HL-60/S4 treated with phorbol 12-myristate 13-acetate at 8.2 ng/mL for 4 days and 3 days (cell line): ENCODE results near the gene RAB8B.

Experiments
- in situ Hi-C: fragments of 300-500 bp; cut with MboI; formaldehyde crosslinking; loops from 2 replicates; pipeline ENCODE4 v1.15.0; 2022; ENCODE audit warnings: low sequenced_read_pairs

Gene RAB8B

DNA sequence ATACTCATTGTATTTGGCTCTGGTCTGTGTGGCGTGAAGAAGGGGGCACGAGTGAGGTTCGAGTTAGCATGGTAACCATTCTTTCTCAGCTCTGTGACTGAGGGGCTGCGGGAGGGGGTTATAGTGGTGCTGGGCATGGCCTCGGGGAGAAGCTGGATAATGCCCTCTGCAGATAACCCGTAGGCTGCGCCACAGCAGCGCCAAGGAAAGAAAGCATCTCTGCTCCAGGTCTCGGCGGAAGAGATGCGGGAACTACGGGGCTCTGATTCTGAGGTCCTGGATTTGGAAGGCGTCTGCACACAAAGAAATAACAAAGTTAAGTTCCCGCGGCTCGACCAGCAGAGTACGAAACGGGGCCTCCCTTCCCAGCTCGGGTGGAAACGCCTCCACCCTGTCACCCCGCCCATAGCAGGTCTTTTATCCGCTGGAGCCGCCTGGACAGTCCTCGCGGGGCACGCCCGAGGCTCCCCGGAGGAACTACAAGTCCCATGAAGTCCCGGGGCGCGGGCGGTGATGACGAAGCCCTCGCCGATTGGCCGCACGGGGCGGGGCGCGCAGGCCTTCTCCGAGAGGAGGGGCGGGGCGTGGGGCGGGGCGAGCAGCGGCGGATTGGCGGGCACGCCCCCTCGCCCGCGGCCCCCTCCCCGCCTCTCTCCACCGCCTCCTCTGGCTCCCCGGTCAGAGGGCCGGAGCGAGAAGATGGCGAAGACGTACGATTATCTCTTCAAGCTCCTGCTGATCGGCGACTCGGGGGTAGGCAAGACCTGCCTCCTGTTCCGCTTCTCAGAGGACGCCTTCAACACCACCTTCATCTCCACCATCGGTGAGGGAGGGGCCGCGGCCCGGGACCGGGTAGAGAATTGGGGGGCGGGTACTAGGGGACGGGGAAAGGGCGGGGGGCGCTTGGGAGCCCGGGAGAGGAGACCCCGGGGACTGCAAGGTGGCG lies at the start of gene RAB8B:
Gene RAB8B, plus strand, starts transcription at position 681 of the 946 bp plus-strand sequence. Its CDS starts 19 bp downstream, at position 700.
- in situ Hi-C loops: no loop called here

DNA sequence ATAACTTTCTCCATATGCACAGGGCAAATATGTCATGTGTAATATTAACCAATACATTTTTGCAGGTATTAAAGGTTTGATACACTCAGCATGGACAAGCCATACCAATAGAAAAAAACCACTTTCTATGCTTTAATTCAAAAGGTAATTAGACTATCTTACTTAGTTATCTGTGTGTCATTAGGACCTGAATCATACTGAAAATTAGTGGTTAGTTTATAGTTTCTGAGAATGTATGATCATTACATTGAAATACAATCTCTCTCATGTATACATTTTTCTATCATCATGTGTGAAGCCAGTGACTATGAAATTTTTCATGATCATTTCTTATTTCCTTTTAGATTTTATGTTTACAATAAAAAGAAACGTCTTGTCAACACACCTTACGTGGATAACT lies 48.5 kb upstream of the RAB8B start:
- in situ Hi-C loops: no loop called here

DNA sequence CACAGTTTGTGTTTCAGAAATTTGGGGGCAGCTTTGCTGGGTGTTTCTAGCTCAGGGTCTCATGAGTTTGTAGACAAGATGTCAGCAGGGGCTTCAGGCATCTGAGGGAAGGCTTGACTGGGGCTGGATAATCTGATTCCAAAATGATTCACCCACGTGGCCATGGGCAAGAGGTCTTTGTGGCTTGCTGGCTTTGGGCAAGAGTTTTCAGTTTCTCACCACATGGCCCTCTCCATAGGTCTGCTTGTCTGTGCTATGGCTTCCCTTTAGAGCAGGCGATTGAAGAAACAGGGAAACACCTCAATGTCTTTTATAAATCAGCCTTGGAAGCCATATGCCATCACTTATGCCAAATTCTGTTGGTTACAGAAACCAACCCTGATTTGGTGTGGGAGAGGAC lies 44.0 kb upstream of the RAB8B start:
- in situ Hi-C loops: no loop called here

DNA sequence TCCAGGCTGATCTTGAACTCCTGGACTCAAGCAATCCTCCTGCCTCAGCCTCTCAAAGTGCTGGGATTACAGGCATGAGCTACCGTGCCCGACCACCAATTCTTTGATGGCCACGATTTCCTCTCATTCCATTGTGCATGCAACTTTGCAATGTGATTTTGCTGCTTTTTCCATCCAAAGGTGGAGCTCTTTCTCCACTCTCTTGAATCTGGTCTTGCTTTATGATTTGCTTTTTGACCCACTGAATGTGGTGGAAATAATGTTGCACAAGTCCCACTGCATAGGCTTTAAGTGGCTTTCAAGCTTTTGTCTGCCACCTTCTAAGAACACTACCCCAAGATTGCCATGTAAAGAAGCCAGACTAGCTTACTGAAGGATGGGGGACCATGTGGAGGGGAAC lies 42.7 kb upstream of the RAB8B start:
- in situ Hi-C loops: no loop called here

DNA sequence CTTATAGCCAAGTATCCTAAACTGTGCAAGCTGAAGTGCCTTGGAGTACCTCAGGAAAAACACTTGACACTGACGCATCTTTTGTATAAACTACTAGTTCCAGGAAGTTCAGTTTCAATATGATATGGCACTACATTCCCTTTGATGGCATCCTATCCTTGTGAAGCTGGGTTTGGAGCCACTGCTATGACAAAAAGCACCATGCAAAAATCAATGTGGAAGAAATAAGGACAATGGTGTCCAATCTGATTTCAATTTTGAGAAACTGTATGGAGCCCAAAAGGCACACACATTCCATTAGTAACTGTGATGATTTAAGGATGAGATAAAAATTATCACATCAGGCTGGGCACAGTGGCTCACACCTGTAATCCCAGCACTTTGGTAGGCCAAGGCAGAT lies 37.7 kb upstream of the RAB8B start:
- in situ Hi-C loops: no loop called here

DNA sequence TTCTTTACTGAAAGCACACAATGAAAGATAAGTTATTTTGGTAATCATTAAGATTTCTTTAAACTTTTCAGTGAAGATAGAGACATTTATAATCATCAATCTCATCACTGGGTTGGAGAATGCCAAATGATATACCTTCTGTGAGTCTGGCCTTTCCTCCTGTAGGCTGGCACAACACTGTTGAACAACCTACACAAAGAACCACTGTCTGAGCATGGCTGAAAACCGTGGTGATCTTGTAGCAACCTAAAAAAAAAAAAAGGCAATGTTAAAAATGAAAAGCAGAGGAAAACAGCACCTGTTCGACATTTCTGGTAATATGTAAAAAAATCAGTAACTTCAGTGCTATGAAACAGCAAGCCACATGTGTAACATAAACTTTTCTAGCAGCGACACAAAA lies 33.9 kb upstream of the RAB8B start:
- in situ Hi-C loops: no loop called here

DNA sequence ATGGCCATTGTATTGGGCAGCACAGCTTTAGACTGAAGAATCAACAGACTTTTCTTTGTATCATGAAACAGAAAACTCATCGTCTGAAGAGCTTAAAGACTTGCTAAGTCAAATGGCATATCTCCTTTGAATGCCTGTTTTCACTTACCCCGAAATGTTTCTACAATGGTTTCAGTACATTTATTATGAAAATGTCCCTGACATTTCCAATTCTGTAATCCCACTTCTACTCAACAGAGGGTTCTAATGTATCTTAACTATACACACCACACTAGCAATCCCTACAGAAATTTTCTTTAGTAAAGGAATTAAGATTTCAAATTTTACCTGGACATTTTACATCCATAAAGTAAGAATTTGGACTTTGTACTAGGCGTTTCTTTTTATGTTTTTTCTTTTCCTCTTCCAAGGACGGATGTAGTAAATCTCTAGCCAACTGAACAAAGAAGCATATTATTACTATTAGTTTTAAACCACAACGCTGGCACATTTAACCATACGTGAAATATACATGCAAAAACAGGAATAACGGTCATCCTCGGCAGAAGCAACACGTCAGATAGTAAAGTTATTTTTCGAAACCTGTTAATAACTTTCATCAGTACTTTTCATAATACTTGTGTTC lies 33.2 kb upstream of the RAB8B start:
- in situ Hi-C loops: no loop called here

DNA sequence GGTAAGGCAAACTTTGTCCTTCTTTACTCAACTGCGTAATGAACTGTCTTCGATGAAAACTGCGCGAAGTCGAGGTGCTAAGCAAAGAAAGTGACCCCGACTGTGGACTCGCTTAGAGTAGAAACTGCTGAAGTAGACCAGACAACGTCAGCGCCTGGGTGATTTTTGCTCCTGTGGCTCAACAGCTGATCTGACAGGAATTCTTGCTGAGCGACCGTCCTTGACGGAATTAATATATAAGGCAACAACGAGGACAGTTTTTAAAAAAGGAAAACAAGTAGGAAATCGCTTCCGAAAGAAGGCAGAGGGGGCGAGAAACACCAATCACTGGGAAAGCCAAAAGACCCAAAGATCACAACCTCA lies 32.7 kb upstream of the RAB8B start:
- in situ Hi-C loops: no loop called here

DNA sequence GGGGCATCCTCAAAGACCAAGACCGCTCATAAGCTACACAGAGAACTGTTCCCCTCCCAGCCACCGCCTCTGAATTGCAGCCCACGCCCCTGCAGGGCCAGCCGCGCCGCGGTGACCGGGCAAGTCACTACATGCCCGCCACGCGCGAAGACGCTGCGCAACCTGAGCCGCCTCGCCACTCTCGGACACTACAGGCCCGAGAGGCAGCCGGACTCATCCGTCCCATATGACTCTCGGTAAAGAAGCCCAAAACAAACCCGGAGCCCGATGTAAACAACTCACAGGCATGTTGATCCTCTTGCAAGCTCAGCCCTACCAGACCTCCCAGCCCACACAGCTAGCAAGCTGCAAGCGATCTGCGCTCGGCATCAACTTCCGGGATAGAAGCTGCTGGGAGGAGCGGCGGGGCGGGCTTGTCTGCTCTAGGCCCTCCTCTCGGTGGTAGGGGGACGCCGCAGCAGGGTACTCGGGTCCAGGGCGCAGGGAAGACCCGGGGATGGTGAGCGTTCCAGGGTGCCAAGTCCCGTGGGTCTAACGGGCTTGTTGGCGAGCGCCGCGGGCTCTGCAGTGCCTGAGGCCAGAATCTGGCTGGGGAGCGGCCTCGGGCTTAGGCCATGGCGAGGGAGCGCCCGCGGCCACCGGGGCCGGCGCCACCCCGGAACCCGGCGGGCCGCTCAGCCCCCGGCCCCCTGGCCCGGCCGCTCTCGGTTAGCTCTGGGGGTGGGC lies 32.1 kb upstream of the RAB8B start, which contains the start of gene RPS27L:
Gene RPS27L, minus strand, starts transcription at position 360 of the 726 bp plus-strand sequence. Its CDS starts 72 bp downstream, at position 288.
- in situ Hi-C loops: no loop called here

DNA sequence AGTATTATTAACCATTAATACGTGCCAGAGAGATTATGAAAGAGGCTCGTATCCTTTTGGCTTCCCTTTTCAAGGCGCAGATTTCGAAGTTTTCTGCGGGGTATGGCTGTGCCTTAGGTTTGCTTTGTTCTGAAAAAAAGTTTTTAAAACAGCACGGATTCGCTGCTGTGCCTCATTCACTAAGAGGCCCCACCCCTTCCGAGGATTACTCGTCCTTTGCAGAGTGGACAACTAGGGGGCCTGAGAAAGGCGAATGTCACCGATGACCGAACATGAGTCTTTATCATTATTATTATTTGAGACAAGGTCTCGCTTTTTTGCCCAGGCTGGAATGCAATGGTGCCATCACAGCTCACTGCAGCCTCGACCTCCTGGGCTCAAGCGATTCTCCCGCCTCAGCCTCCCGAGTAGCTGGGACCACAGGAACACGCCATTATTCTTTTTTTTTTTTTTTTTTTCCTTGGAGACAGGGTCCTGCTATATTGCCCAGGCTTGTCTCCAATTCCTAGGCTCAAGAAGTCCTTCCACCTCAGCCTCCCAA lies 31.4 kb upstream of the RAB8B start:
- in situ Hi-C loops: no loop called here

DNA sequence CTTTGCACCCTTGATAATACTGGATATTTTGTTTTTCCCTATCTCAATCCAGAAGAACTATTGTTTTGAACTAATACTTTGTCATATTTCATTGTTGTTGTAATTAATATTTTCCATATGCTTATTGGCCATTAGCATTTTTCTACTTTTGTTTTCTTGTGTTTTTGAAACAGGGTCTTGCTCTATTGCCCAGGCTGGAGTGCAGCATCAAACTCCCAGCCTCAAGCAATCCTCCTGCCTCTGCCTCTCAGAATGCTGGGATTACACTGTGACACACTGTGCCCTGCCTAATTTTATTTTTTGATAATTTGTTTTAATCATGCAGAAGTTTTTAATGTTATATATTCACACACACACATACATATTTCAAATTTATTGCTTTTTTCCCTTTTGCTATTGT lies 28.8 kb upstream of the RAB8B start:
- in situ Hi-C loops: no loop called here

DNA sequence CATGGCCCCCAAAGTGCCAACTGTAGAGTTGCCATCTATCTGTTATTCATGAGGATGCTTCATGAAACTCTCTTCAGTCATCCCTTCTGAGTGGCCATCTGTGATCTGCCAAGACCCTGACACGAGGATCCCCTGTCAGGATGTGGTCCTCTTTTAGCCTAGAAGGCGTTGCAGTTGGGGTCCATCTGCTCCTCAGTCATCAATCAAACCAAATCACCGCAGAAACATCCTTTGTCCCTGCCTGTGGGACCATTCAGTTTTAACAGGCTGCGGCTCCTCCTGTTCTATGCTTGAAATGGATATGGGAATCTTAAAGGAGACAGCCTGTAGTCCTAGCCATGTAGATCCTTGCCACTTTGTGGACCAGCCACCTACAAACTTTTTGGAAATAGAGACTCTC lies 26.2 kb upstream of the RAB8B start:
- in situ Hi-C loops: no loop called here

DNA sequence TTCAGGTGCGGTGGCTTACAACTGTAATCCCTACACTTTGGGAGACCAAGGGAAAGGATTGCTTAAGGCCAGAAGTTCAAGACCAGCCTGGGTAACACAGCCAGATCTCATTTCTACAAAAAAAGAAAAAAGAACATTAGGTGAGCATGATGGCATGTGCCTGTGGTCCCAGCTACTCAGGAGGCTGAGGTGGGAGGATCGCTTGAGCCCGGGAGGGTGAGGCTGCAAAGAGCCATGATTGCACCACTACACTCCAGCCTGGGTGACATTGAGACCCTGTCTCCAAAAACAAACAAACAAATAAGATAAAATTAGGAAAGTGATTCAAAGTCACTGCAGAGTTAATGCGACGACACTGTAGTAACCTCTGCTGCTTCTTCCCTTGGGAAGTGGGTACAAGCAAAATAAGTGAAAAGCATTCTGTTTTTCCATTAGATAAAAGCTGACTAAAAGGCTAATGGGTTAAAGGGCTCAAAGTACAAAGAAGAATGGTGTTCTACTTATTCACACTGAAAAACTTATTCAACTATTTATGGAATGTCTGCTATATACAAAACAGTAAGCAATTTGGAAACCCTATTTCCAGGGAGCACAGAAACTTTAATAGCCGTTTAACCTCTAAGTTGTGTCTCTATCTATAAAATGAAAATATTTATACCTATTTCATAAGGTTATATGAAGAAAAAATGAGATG lies 24.1 kb upstream of the RAB8B start:
- in situ Hi-C loops: no loop called here

DNA sequence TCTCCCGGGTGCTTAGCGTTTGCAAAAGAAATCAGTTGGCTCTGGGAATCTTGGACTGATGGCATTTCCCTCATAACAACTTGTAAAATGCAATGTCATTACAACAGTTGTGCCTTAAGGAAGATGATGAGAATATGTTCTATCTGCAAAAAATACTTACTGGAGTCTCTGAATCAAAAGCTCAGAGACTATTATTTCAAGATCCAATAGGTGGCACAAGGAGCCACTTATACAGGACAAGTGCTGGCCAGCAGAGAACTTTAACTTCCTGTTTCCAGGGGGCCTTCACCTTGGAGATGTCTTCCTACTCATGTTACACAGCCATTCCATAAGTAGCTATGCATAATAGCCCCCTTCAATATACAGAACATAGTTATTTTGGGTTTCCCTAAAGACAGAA lies 23.2 kb upstream of the RAB8B start:
- in situ Hi-C loops: no loop called here

DNA sequence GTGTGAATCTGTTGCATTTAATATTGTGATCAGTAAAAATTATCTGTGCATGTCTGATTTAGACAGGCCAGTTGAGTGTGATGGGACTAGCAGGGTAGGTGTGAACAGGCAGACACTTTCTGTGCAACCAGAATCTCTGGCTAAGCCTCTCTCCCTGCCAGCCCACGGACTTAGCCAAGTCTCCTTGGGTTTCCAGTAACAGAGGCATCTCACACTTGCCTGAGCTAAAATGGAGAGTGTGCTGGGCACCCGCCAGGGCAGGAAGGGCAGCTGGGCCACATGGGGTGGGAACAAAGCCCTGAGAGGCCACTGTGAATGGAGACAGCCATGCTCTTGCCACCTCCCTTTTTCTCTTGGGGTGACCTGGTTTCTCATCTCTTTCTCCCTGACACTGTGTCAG lies 19.6 kb upstream of the RAB8B start:
- in situ Hi-C loops: no loop called here

DNA sequence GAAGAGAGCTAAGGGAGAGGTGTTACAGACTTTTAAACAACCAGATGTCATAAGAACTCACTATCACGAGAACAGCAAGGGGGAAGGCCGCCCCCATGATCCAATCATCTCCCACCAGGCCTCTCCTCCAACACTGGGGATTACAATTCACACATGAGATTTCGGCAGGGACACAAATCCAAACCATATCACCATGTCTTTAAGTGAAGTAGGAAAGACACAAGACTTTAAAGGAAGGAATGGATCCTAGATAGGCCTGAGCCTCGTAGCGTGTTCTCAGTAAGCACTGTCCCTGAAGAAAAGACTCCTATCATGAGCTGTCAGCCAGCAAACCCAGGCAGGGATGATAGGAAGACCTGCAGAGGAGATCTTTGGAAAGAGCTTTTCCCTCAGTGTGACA lies 17.0 kb upstream of the RAB8B start:
- in situ Hi-C loops: no loop called here

DNA sequence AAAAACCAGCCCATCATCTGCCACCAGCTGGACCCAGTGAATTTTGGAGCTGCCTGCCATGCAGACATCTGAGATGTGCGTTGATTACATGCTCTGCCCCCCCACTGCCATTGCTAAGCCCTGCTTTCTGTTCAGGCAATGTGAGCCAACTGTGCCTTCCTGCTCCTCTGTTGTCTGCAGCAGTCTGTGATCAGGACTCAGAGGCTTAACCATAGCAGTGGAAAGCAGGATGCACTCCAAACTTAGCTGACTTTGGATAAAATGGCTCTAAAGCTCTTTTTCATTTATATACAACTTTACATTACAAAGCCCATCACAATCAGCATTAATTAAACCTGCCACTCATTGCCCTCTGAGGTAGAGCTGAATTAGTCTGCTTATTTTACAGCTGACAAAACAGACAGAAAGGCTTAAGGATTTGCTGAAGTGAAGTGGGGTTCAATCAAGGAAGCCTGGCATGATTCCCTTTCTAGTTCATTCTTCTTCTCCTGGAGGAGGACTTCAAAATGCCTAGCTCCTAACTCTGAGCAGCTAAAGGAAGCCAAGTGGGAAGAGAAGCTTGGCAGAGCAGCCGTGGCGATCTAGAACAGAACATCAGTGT lies 16.5 kb upstream of the RAB8B start:
- in situ Hi-C loops: no loop called here

DNA sequence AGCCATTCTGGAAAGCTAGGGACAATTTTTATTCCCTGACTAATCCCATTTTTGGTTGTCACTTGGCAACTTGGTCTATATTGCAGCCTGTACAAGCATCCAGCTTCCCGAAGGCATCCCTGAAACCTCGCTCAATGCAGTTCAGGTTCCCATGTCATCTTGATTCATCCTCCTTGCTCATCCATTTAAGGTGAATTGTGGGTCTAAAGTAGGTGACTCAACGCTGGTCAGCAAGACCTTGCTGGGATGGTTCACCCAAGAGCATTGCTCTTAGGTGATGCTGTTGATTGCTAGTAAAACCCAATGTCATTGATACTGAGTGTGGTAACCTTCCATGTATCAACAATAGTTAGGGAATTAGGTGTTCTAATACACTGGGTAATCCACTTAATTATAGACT lies 13.1 kb upstream of the RAB8B start:
- in situ Hi-C loops: no loop called here

DNA sequence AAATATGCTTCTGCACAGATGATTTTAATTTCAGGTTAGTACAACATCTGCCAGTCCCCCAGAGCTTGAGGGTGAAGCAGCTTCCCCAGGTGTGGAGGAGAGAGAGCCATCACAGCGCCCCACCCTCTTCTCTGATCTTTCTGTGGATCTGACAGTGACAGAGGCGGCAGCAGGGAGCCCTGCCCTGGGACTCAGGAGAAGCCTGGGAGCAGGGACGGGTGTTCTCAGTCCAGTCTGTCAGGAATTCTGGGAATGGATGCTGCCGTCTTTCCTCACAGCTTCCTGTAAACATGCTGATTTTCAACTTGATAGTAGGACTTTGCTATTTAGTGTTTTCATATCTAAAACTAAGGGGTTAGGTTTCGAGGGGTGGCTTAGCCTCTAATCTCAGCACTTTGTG lies 11.4 kb upstream of the RAB8B start:
- in situ Hi-C loops: no loop called here

DNA sequence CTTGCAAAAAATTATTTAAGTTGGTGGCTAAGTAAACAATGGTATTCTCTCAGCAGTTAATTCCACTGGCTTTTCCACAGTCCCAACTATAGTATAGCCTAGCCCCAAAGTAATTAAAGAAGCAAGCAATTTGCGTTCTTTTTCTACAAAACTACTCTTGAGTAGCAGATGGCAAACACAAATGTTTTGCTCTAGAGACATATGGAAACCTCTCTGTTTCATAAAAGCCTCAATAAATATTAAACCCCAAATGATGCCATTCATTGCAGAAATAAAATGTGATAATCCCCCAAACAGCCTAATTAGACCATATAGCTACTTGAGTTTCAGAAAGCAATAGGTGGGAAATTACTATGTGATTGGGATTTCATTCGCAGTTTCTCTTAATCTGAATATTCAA lies 8.7 kb upstream of the RAB8B start:
- in situ Hi-C loops: no loop called here
